Occipital lobe (tissue), 2 donors: ENCODE results near the gene LMNTD2. TPM values are rescaled to one million over a fixed set of nuclear protein-coding genes. Genes with fewer than 3 reads are reported as not detected.

Experiments
- DNase-seq: peaks from one replicate; lab custom pipeline; 2025; lab: John Stamatoyannopoulos, UW
- total RNA-seq: library from RNA; depleted of rRNA; stranded (reverse); fragments of >200 nt; gene quantifications from one replicate; pipeline ENCODE4 v1.2.3, GENCODE V29; 2014

The LMNTD2 gene
- total RNA-seq, 1 donor from 2014 or later: 0.16 TPM

DNA sequence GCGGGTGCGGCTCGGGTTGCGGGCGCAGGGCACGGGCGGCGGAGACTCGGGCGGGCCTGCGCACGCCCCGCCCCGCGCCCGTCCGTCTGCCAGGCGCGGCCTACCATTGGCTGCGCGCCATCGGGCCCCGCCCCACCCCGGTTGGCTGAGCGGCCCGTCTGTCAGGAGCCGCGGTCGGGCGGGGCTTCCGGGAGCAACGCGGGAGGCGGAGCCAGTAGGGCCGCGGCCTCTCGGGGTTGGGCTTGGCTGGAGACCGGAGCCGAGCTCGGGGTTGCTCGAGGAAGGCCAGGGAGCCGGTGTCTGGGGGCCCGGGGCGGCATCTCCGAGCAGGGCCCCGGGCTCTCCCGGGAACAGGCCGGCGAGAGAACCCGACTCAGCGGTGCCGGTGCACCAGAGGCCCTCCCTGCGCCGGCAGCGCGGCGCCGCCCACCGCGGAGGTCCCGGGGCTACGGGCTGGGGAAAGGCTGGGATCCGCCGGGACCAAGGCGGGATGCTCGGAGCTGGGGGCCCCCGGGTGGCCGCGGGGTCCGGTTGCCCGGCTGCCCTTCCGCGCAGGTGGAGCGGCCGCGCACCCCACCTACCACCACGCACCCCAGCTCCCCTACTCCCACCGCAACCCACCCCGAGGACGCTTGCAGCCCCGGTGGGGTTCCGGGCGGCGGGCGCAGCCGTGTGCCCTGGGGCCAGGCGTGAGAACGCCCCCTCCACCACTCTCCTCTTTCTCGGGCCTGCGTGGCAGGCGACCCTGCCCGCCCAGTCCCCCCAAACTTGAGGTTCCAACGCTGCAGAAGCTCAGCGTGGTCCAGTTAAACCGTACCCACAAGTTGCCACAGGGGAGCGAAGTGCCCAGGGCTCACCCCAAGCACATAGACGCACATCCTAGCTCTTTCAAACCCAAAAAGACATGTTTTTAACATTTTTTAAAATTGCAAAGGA lies 24.8 kb downstream of the LMNTD2 start, which contains the start of gene HRAS:
TSS of gene HRAS (minus strand) at position 58 of the 936 bp plus-strand sequence.
- peak; percentile 93 for DNase-seq

DNA sequence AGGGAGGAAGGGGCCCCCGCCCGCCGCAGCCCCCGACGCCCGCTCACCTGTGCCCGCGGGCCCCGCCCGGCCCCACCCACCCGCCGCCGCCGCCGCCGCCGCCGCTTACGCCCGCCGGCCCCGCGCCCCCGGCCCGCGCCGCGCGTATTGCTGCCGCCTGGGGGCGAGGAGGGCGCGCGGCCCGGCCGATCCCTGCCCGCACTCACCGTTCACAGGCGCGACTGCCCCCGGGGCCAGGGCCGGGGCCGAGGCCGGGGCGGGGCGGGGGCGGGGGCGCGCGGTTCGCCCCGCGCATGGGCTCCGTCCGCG lies 25.4 kb downstream of the LMNTD2 start:
- no peak for DNase-seq

GRCh38 chr11:534396-535209 lies 25.9 kb downstream of the LMNTD2 start:
- DNase-seq: no peak

GRCh38 chr11:533586-534395 lies 26.7 kb downstream of the LMNTD2 start:
- DNase-seq: no peak

- no peak for DNase-seq
Measured at GRCh38 chr11:532986-533585, 27.5 kb downstream of the LMNTD2 start.

GRCh38 chr11:532527-532985 lies 28.0 kb downstream of the LMNTD2 start:
- no peak for DNase-seq

GRCh38 chr11:531919-532526 lies 28.5 kb downstream of the LMNTD2 start:
- no peak for DNase-seq

GRCh38 chr11:530960-531831 lies 29.3 kb downstream of the LMNTD2 start:
- no peak for DNase-seq

- no peak for DNase-seq
Measured at GRCh38 chr11:529728-530411, 30.7 kb downstream of the LMNTD2 start.

DNA sequence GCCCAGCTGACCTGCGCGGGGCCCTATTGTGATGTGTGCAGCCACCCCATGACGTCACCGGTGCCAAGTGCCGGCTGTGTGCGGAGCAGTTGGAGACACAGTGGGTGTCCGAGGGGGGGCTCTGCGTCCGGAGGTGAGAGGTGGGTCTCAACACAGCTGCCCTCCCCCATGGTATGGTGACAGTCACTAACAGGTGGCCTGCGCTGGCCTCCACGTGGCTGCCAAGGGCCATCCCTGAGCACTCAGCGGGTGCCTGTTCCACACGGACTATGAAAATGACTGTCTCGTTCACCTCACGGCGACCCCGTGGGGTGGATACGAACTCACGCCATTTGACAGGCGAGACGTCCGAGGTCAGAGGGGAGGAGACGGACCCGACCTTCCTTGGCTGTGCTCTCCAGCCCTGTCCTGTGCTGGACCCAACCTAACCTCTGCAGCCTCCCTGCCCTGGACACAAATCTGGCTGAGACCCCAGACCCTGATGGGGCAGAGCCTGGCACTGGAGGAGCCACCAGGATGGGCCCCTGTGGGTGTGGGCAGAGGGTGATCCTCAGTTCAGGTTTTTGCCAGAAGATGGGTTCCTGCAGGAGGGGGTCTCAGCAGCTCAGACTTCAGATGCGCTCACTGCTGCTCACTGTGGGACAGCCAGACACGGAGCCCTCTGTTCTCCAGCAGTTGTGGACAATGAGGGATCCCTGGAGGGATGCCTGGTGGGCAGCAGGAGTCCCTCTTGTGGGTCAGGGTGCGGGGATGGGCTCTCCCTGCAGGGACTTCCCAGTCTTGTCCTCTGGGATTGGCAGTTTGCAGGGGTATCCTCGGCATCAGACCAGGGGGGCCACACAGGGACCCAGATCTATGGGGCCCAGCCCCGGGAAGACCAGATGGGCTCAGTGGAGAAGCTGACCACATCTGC lies 31.5 kb downstream of the LMNTD2 start:
- no peak for DNase-seq

GRCh38 chr11:528166-528814 lies 32.2 kb downstream of the LMNTD2 start:
- no peak for DNase-seq

DNA sequence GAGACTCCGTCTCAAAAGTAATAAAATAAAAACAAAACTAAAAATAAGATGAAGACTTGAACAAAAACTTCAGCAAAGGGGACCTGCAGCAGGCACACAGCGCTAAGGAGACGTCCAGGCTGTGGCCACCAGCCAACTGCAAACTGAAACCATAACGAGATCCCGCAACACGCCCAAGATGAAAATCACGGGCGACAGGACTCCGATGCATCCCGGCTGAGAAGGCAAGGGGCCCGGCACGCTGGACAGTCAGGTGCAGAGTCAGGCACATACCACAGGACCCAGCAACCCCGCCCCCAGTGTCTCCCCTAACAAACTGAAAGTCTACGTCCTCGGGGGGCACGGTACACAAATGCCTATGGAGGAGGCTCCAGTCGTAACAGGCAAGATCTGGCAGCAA lies 34.3 kb downstream of the LMNTD2 start:
- DNase-seq: no peak

DNA sequence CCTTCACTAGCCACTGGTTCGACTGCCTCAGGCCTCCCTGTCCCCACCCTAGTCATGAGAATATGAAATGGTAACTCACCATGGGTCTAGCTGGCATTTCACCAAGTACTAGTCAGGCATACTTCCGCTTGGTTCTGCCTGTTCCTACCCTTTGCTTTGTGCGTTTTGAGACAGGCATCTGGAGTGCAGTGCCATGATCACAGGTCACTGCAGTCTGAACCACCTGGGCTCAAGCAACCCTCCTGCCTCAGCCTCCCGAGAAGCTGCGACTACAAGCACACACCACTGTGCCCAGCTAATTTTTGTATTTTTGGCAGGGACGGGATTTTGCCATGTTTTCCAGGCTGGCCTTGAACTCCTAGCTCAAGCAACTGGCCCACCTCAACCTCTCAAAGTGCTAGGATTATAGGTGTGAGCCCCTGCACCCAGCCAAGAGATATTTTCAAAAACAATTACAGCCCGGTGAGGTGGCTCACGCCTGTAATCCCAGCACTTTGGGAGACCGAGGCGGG lies 39.3 kb downstream of the LMNTD2 start:
- DNase-seq: no peak

- DNase-seq: no peak
Measured at GRCh38 chr11:520428-521176, 39.9 kb downstream of the LMNTD2 start.

DNA sequence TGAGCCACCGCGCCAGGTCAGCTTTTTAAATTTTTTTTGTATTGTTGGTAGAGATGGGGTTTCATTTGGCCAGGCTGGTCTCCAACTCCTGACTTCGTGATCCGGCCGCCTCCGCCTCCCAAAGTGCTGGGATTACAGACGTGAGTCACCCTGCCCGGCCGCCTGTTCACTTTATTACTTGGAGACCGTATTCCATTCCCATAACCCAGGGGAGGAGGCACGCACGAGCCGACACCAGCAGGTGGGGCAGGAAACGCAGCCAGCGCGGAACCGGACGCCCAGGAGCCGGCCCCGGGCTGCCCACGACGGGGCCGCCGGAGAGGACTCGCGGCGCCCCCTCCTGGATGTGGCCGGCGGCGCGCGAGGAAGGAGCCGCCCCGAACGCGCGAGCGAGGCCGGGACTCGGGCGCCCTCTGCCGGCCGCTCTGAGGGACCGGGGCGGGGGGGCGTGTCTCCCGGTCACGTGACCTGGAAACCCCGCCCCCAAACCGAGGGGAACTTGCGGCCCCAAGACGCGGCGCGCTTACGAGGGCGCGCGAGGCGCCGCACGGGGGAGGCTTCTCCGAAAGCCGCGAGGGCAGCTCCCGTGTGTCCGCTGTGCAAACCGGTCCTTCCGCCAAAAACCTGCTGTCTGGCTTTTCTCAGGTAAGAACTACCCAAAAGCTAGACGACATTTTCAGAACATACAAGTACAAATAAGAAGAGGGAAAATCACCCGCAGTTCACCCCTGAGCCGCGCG lies 41.9 kb downstream of the LMNTD2 start:
- DNase-seq: peak; percentile 83
